Measurements from ENCODE around the gene GRIN3B.
"Not testable (repeated sequence)": the region's sequence is repeated elsewhere in the genome, so short reads cannot be mapped to it uniquely, and the experiment has no call there.

GRIN3B gene

DNA sequence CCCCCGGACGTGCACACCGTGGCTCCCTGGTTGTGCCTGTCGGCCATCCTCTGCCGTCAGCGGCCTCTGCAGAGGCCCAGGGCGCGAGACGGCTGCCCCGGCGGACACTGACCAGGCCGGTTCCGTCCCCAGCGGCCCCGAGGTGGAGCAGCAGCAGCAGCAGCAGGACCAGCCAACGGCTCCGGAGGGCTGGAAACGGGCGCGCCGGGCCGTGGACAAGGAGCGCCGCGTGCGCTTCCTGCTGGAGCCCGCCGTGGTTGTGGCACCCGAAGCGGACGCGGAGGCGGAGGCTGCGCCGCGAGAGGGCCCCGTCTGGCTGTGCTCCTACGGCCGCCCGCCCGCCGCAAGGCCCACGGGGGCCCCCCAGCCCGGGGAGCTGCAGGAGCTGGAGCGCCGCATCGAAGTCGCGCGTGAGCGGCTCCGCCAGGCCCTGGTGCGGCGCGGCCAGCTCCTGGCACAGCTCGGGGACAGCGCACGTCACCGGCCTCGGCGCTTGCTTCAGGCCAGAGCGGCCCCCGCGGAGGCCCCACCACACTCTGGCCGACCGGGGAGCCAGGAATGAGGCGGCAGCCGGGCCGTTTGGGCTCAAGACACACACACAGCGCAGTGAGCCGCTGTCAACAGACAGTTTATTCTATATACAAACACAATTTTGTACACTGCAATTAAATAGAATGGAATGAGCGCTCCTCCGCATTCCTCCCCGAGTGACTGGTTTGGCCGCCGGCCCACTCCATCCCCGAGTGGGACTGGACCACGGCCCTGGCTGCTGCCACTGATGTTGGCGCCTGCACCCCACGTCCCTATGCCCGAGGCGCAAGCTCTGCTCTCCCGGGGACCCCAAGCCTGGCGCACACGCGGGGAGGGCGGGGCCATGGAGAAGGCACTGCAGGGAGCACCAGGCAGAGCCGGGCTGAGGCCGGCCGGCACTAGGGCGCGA lies 9.1 kb downstream of the GRIN3B start:
- DNase-seq: no peak

DNA sequence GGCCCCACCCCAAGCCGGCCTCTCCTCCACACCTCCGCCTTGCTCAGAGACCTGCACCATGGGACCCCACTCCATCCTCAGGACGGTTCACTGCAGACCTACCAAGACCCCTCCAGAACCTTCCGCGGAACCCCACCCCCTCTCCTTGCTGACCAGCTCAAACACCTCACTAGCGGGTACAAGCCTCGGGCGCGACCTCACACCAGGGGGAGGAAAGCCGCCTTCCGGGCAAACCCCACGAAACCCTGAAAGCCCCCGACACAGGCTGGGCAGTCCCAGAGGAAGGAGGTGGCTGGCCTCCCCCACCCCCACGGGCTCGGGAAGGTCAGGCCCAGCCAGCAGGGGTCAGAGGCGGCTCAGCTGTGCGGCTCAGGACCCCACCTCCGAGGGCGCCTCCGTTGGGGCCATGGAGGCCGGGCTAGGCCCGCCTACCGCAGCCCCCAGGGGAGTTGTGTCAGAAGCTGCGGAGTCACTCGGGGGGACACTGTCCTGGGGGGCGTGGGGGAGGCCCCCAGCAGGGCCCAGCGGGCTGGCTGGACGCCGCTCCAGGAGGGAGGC lies 9.8 kb downstream of the GRIN3B start:
- no peak for DNase-seq

DNA sequence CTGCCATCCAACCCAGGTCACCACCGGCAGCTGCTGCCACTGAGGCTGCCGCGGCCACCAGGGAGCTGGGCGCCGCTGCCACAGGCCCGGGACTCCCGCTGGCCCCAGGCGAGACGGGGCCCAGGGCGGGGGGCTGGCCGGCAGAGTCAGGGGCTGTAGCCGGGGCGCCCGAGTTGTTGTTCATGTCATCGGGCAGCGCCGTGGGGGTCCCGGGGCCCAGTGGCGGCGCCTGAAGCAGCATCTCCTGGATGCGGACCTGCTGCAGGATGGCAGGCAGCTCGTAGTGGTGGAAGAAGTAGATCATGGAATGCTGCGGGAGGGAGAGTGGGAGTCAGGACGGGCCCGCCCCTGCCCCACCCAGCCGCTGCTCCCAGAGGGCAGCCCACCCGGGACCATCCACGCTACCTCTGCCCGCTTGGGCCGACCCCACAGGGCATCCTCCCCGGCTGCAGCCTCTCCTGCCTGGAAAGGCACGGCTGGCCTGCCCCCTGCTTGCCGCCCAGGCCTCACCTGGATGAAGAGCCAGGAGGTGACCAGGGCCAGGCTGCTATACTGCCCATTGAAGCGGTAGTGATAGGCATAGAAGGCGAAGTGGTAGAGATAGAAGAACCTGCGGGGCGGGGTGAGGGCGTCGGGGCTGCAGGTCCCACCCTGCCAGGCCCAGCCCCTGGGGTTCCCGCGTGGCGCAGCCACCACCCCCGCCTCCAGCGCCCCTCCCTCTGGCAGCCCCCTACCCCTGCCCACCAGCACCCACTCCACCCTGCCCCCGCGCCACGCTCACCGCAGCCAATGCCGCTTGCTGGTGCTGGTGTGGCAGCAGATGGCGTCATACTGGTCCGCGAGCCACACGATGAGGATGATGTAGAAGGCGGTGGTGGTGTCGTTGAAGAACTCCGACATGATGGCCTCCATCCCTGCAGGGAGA lies 10.6 kb downstream of the GRIN3B start:
- no peak for DNase-seq

DNA sequence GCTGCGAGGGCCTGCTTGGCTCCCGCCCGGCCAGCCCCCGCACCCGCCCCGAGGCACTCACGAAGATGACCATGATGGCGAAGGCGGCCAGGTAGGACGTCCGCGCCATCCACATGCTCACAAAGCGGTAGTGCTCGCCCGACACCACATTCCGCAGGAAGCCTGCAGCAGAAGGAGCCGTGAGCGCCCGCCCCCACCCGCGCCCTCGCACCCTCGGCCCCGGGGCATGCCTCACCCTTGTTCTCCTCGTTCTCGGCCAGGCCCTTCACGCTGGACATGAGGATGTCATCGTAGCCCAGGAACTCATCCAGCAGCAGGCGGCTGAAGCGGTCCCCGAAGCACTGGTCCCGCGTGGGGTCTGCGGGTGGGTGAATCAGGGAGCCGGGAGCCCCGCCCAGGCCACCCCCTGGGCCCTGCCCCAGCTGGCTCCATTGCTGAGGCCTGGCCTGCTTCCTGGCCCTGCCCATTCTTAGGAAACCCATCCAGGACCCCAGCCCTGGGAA lies 11.7 kb downstream of the GRIN3B start:
- DNase-seq: no peak

DNA sequence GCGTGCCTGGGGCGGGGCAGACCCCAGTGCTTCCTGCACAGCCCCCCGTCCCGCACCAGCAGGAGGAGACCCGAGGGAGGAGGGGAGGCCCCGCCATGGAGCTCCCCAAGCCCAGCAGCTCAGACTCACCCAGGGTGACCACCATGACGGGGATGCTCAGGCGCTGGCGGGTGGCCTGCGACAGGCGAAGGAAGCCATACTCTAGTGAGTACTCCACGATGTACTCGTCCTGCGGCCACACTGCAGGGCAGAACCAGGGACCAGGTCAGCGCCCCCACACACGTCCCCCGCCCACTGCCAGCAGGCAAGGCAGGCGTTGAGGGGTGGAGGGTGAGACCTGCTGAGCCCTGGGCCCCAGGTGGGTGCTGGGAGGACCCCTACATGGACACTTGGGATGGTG lies 12.1 kb downstream of the GRIN3B start:
- DNase-seq: no peak

DNA sequence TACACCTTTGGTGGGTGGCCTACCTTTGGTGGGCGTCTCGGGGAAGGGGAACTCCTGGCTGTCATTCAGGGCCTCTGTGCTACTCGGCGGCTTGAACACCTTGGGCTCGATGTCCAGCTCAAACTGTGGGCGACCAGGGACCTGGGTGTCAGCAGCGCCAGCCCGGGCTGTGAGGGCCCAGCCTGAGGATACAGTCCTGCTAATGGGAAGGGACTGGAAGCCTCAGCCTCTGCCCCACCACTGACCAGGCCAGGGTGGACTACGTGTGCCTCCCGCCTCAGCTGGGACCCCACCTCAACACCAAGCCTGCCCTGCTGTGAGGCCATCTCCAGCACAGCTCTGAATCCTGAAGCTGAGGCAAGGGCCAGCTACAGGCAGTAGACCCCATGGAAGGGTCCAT lies 13.0 kb downstream of the GRIN3B start:
- DNase-seq: no peak

DNA sequence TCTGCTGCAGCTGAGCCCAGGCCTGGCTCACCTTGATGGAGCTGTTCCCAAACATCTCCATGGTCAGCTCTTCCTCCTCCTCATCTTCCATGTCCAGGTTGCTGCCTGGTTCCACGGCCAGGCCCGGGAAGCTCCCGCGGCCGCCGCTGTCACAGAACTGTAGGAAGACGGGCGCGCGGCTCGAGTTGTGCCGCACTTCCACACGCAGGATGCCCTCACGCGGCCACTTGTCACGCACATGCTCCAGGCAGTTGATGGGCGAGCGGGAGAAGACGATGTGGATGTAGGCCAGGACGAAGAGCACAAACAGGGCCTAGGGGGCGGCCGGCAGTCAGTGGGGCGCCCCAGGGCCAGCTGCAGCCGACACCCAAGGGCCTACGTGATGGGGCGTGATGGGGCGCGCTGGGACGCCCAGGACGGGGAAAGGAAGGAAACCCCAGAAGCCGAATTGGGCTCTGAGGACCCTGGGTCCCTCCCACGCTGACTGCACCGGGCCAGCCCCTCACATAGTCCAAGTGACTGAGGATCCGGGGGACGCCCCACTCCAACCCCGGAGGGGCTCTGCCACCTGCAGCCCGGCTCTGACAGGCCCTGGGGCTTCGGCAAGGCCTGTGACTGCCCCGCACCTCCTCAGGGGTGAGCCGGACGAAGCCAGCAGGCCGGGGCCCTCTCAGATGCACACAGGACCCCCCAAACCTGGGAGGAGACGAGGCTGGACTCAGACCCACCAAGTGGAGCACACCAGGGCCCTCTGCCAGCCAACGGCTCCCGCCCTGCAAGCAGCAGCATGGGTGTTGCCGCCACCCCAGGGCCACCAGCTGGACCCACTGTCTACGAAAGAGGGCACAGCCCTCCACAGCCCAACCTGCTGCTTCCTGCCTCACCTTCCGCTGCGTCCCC lies 14.2 kb downstream of the GRIN3B start:
- DNase-seq: no peak

DNA sequence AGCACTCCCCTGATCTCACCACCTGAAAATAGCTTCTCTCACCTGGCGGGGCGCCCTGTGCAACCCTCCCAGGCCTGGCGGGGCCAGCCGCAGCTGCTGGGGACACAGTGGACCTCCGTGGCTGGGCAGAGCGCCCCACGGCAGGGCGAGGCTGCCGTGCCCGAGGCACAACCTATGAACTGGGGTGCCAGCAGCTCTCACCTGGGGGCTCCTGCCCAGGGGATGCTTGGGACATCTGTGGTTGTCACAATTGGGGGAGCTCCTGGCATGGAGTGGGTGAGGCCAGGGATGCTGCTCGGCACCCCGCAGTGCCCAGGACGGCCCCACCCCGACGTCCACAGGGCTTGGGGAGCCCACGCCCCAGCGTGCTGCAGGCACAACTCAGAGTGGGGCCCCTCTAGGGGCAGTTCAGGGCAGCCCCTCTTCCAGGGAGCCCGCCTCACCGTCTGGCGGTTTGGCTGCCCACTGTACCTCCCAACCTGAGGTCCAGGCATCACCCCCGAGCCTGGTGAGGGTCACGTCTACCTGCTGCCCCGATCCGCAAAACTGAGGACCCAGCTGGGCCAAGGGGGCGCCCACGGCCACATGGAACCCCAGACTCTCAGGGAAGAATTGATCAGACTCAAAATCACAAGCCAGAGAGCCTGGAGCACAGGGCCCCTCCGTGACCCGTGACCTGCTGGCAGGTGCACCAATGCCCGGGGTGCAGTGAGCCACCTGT lies 15.0 kb downstream of the GRIN3B start:
- no peak for DNase-seq

DNA sequence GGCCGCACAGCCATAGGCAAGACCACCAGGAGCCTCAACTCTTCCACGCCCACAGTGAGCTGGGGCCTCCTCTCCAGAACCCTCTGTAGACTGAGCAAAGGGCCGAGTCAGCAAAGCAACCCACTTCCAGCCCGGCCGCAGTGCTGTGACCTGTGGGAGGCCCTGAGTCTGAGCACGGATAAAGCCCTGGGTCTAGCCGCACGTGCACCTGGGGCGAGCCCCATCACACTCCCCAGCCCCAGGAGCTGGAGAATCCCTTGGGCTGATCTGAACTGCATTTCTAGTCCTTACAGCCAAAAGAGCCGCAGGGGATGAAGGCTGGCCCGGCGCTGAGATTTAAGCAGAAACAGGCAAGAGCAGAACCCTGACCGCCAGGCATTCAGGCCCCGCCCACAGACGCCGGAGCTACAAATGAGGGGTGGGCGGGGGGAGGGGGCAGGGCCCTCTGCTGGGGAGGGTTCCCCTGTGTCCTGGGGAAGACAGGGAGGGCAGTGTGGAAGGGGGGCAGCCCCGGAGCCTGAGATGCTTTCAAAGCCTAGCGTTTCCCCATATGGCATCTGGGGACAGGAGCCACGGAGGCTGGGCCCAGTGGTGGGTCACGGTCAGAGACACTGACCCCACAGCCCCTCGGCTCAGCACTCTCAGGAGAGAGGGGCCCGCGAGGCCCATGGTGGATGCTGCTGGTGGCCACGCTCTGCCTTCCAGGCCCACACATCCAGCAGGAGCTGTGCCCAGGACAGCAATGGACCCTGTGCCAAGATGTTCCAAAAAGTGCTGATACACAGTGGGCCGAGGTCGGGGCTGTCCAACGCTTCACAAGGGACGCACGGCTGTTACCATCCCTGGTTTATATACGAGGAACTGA lies 15.8 kb downstream of the GRIN3B start:
- DNase-seq: no peak

DNA sequence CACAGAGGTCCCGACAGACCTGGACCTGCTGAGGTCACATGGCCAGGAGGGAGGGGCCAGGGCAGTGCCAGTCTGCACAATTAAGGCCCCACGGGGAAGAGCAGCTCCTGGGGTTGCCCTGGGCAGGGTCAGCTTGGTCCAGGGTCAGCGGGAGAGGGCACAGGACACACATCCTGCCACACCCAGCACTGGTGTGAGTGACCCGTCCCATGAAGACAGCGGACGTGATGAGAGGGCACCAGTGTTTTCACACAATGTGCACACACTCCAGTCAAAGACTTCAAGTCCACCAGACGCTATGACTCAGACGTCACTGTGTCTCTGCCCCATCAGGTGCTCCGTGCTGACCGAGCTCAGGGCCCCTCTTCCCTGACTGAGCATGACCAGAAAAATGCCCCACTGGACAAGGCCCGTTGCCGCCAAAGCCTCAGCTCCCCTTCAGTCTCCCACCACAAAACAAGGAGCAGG lies 16.5 kb downstream of the GRIN3B start:
- DNase-seq: no peak

DNA sequence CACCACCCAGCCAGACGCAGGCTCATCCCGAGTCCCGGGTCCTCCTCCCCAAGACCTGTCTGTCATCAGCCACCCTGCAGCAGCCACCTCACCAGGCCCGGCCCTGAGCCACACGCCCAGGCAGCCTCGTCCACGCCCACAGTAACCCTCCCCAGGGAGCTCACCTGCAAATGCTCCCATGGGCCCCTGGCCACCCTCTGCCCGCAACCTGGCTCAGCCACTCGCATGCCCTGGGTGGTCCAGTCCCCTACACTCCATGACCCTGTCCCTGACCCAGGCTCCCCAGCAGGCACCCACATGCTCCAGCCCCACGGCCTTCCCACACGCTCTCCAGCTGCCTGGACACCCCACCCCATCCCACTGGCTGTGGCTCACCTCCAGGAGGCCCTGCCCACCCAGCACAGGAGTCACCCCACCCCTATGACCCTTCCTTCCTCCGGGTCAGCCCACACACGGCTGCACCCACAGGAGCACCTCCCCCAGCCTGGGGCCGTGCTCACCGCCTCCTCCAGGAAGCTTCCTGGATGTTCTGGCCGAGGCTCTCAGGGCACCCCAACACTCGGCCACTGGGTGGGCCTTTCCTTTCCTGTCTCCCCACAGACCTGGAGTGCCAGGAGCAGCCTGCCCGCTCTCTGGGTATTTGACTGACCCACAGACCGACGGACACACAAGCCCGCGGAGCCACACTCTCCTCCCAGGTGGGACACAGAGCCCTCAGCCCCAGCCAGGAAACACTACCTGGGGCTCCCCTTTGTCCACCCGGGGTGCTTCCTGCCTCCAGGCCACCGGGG lies 17.1 kb downstream of the GRIN3B start:
- no peak for DNase-seq

DNA sequence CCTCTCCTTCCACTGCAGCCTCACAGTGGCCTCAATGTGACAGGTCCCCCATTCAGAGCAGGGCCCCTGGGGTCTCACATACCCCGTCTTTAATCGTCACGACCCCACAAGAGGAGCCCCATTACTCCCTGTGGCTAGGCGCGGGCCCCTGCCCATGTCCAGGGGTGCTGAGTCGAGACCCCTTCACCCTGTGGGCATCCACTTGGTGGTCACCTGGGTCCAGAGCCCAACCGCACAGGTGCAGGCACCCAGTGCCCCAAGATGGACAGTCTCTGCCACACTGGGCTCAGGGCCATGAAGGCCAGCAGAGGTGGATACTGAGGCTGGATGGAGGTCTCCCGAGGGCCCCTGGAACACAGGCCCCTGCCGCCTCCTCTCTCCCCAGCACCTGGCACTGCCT lies 17.7 kb downstream of the GRIN3B start:
- DNase-seq: no peak

DNA sequence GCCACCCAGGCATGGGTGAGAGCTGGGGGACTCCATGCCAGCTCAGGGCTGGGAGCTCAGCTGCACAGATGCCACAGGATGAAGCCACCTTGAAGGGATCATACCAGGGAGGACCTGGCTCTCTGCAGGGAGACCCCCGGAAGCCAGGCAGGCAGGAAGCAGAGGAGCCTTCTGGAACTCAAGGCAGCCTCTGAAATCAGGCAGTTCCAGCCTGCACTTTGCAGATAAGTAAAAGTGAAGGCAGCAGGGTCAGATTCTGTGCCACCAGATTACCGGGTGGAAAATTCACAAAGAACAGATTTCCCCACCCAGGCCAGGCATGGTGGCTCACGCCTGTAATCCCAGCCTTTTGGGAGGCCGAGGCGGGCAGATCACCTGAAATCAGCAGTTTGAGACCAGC lies 18.2 kb downstream of the GRIN3B start:
- no peak for DNase-seq

DNA sequence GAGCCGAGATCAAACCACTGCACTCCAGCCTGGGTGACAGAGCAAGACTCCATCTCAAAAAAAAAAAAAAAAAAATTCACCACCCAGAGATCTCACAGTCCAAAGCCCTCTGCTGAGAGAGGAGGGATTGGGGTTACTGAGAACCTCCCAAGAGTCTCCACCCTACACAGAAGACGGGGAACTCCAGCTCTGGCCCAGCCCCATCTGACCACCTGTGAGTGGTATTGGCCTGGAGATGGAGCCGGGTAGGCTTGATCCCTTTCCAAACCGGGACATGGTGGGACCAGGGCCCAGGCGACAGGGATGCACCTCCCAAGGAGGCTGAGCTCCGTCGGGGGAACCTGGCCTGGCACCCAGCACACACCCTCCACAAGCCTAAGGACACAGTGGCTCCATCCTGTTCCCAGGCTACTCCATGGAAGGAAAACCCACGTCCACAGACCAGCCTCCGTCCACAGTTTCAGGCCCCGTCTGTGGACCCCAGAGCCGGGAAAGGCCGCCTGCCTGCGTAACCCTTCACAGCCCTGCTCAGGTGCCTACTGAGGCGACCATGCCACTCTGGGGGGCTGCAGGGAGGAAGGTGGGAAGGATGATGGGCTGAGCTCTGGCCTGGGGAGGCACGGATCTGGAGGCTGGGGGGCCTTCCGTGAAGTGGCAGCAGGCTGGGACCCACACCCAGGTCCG lies 18.9 kb downstream of the GRIN3B start:
- DNase-seq: no peak

DNA sequence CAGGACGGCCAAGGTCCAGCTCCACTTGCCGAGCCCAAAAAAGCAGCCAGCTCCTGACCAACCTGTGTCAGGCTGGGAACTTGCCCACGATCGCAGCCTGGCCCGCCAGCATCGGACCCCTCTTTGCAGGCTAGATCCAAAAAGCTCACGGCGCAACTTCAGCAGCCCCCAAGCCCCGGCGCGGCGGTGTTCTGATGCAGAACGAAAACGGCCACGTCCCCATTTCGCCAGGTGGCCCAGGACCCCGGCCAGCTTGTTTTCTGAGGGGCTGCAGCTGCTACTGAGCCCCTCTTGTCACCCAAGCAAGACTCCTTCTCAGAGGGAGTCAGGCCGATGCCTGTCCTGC lies 19.4 kb downstream of the GRIN3B start:
- no peak for DNase-seq

DNA sequence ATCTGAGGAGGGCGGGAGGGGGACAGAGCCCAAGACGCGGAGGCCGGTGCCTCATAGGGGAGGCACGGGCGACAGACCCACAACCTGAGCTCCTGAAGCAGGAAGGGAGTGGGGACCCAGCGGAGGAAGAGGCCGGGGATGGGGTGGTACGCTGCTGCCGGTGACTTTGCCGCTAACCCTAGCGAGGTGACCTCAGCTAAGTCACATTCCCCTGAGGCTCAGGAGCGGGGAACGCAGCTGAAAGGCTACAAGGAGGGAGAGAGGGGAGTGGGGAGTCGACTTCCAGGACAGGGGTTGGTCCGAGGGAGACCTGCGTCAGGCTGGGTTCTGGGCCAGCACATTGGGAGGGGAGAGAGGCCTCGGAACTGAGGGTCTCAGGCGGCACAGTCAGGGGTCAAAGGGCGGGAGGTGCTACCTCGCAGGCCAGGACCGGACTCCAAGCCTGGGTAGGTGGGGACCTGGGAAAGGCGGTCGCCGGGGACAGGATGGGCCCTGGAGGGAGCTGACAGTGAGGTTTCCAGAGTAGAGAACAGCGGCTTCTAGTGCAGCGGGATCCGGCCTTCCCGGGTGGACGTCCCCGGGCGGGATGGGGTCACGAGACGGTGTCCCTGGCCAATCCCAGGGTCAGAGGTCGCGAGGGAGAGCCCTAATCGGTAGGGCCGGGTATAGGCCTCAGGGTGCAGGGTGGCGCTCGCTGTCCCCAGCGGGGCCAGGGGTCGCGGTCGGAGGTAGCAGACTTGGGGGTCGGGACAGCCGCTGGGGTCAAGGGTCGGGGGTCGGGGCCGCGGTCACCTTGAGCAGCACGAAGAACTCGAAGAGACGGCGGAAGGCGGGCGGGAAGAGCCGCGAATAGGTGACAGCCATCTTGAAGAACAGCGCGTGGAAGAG lies 20.0 kb downstream of the GRIN3B start:
- DNase-seq: no peak

DNA sequence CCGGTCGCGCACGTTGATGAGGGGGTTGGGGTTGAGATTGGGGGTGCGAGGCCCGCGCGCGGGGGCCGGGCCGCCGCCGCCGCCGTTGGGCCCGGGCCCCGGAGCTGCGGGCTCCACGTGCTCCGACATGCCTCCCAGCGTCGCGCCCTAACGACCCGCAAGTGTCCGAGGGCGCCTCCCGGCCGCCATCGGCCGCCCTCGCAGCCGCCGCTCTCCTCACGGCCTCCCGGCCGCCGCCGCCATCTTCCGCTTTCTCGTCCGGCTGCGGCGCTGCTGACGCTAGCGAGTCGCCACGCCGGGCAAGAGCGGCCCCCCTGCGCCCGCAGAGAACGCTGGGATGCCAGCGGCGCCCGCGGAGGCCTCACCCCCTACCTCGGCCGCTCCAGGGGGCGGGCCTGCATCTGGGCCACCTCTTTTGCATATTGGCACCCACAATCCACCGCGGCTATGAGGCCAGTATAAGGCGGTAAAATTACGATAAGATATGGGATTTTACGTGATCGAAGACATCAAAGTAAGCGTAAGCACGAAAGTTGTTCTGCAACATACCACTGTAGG lies 20.7 kb downstream of the GRIN3B start, which contains the start of gene TMEM259:
Gene TMEM259 (minus strand): TSS at position 256 of the 558 bp plus-strand sequence. CDS start 127 bp downstream, at position 129.
- DNase-seq: peak; percentile 73 to 94

DNA sequence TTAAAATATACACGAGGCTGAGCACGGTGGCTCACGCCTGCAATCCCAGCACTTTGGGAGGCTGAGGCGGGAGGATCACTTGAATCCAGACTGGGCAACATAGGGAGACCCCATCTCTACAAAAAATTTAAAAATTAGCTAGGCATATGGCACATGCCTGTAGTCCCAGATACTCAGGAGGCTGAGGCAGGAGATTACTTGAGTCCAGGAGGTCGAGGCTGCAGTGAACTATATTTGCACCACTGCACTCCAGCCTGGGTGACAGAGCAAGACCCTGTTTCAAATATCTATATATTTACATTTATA lies 23.6 kb downstream of the GRIN3B start:
- not testable (repeated sequence) for DNase-seq

Data from bone marrow (tissue), 2 donors.